GM12872 (cell line): ENCODE data around the gene SELENOS.

Experiments used
- TF ChIP-seq, protein P1 (sequence below): IDR thresholded peaks from 3 replicates; pipeline ENCODE4 v1.5.1; 2011; ENCODE audit warnings: low read depth, mild to moderate bottlenecking, low read length, moderate library complexity; ENCODE audit not compliant: insufficient read depth

Gene SELENOS

DNA sequence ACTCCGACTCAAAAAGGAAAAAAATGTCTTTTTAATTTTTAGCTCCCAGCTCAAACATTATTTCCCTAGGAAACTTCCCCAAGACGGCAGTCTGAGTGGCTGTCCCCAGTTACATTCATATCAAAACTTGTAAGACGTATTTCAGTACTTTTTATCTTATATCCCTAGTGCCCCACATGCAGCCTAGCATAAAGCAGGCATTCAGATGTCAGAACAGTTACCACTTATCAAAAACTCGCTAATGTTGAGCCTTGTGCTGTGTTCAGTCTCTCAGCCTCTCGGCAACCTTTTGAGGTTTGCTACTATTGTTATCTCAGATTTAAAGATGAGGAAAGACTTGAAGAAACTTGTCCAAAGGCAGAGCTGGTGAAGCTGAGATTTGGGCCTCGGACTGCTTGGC lies 6.6 kb upstream of the SELENOS start:
- TF ChIP-seq, protein P1, sequence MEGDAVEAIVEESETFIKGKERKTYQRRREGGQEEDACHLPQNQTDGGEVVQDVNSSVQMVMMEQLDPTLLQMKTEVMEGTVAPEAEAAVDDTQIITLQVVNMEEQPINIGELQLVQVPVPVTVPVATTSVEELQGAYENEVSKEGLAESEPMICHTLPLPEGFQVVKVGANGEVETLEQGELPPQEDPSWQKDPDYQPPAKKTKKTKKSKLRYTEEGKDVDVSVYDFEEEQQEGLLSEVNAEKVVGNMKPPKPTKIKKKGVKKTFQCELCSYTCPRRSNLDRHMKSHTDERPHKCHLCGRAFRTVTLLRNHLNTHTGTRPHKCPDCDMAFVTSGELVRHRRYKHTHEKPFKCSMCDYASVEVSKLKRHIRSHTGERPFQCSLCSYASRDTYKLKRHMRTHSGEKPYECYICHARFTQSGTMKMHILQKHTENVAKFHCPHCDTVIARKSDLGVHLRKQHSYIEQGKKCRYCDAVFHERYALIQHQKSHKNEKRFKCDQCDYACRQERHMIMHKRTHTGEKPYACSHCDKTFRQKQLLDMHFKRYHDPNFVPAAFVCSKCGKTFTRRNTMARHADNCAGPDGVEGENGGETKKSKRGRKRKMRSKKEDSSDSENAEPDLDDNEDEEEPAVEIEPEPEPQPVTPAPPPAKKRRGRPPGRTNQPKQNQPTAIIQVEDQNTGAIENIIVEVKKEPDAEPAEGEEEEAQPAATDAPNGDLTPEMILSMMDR = no peak

DNA sequence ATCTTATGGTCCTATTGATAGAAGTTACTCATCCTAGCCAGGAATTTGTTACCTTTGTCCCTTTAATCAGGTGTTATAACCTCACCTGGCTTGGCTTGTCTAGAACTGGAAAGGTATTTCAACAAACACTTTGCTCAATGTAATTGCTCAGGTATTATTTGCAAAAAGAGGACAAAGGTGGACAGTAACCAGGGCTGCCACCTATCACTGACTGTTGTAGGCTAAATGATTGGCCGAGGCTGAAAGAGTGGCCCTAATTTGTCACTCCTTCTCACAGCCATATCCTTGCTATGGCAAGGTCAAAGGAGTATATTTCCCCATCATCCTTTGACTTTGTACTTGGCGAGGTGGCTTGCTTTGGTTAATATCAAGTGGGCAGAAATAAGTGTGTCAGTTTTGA lies 2.7 kb upstream of the SELENOS start:
- TF ChIP-seq, protein P1 = no peak

DNA sequence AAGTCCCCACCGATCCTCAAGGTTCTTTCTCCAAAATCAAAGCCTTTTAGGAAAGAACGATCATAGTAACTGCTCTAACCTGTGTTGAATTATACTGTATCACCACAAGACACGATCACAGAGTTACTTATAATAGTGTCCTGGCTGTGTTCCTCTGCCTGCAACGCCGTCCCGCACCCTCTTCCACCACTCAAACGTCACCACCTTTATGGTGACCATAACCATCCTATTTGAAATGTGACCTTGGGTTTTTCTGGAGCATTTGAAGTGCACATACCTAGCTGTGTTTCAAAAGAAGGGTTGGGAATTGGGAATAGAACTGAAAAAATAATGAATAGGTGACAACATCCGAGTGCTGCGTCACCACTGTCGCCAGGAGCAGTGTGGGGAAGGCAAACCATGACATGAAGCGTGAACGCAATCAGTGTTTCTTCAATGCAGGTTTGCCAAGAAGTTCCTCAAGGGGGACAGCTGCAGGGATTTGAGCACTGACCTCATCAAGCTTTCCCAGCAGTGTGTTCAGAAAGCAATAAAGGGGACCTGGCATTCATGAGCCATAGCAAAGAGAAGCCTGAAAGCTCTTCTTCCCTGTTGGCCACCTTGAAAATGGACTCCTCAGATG lies 769 bp upstream of the SELENOS start:
- TF ChIP-seq, protein P1 = no peak

DNA sequence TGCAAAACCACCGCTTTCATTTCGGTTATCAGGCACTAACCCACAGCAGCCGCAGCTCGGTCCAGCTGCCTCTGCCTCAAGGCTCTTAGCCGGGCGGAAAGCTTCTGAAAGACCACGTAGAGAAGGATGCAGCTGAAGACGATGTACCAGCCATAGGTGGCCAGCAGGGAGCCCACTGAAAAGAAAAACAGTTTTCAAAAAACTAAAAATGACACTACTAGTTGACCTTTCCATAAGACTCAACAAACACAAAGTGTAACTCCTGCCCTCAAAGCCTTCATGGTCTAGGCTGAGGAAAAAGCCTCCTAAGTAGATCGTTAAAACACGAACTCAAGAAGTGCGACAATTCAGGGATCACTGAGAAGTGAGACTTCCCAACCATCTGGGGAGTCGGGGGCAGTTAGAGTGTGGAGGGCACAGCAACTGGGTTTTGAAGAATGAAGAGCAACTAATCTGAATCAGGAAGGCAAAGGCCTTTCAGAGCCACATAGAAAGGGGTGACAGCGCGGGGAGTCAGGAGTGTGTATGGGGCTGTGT lies 716 bp downstream of the SELENOS start:
- TF ChIP-seq, protein P1 = peak; percentile 63

DNA sequence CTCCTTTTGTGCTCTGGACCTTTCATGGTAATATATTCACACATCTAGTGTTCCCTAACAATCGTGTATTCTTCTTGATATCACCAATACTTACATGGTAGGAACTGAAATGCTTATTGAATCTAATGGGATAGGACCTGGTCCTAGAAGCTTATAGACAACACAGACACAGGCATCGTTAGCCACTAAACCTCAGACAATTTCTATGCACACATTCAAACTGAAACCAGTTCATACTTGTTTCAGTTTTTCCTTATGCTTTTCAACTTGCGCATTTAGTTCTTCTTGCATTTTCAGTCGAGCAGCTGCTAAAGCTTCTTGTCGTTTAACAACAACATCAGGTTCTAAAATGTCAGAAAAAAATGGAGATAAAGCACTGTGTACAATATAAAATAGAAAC lies 2.3 kb downstream of the SELENOS start:
- TF ChIP-seq, protein P1 = no peak

DNA sequence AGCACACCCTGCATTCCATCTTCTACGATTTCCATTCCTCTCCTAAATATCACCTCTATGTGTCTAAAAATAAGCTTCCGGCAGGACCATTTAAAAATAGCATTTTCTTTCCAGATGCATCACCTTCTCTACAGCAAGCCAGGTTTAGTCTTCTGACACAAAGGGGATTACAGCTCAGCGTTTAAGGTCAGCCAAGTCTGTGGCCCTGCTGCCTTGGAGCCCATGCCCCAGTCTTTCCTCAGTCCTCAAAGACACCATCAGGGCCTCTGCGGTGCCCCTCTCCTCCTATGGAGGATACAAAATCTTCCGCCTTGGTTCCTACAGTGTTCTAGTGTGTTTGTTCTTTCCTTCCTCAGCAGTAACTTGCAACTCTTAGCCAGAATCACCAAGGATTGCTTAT lies 3.8 kb downstream of the SELENOS start:
- TF ChIP-seq, protein P1 = no peak

DNA sequence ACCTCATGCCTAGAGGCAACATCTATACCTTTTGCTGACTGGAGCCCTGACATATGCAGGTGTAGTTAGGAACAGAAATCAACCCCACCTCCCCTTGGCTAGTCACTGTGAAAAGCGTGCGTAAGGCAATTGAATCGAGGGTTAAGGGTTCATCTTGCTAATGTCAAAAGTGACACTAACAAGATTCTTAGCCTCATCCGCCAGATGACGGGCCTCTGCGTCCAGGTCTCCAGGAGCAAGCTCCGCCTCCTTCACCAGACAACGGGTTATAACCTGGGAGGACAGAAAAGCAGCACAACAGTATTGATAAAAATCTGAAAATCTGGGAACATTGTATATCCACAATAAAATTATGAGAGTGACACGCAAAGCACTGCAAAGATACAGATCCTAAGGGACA lies 4.7 kb downstream of the SELENOS start:
- TF ChIP-seq, protein P1 = no peak
